Stimulated activated CD8-positive, alpha-beta memory T cell treated with anti-CD3 and anti-CD28 coated beads, Interleukin-2, amount 100 ng/mL, for 1 hour (primary cell): ENCODE measurements around the gene KLF15.

ENCODE experiments used
- DNase-seq, 2 donors: peaks; one replicate each; pipeline ENCODE4 v3.0.0-alpha.2; 2020; ENCODE audit warnings: low read depth in 2 of 2

KLF15 gene

DNA sequence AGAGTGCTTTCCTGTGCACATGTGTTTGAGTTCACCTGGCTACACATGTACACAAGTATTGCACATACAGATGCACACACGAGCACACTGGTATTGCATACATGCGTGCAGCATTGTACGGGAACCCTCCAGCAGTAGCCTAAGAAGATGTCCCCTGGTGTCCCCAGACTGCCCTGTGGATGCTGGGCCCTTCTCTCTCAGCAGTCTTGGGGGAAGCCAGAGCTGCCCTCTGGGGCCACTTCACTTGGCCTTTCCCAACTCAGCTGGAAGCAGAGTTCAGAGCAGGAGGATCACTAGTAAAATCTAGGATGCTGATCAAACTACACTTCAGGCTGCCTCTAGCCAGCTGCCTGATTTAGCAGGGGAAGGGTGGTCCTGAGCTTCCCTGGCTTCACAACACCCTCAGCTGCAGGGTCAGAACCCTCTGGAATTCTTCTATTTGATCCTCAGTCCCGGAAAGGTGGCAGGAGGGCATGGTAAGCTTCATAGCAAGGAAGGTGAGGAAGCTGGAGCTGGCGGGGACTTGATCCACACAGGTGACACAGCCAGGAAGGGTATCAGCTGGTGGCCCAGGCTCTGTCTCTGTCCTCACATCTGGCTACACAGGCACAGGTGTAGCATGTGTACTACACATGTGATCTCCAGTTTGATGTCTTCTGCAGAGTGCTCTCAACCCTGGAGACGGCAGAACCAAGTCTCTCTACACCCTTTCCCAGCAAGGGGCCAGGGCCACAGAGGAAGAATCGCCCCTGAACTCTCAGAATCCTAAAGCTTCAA lies 36.5 kb downstream of the KLF15 start:
- no peak for DNase-seq

- no peak for DNase-seq
Observed at GRCh38 chr3:126319701-126320295, 37.4 kb downstream of the KLF15 start.

GRCh38 chr3:126317029-126317996 lies 39.9 kb downstream of the KLF15 start:
- no peak for DNase-seq

DNA sequence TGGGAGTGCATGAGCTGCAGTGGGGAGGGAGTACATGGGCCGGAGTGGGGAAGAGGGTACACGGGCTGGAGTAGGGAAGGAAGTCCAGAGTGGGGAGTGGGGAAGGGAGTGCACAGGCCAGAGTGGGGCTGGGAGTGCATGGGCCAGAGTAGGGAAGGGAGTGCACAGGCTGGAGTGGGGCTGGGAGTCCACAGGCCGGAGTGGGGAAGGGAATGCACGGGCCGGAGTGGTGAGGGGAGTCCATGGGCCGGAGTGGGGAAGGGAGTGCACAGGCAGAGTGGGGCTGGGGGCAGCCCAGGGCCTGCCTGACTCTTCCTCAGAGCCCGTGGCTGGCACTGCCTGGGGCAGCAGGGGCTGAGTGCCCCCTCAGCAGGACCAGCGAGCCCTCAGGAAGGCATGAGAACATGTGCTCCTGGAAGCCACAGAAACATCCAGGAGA lies 40.7 kb downstream of the KLF15 start:
- no peak for DNase-seq

DNA sequence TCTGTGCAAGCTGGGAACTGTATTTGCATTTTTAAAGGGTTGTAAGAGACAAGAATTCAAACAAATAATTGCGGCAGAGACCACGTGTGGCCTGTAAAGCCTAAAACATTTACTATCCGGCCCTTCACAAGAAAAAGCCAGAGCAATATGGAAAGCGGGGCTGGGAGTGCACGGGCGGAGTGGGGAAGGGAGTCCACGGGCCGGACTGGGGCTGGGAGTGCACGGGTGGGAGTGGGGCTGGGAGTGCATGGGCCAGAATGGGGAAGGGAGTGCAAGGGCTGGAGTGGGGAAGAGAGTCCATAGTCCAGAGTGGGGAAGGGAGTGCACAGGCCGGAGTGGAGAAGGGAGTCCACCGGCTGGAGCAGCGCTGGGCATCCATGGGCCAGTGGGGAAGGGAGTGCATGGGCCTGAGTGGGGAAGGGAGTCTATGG lies 41.2 kb downstream of the KLF15 start:
- no peak for DNase-seq

DNA sequence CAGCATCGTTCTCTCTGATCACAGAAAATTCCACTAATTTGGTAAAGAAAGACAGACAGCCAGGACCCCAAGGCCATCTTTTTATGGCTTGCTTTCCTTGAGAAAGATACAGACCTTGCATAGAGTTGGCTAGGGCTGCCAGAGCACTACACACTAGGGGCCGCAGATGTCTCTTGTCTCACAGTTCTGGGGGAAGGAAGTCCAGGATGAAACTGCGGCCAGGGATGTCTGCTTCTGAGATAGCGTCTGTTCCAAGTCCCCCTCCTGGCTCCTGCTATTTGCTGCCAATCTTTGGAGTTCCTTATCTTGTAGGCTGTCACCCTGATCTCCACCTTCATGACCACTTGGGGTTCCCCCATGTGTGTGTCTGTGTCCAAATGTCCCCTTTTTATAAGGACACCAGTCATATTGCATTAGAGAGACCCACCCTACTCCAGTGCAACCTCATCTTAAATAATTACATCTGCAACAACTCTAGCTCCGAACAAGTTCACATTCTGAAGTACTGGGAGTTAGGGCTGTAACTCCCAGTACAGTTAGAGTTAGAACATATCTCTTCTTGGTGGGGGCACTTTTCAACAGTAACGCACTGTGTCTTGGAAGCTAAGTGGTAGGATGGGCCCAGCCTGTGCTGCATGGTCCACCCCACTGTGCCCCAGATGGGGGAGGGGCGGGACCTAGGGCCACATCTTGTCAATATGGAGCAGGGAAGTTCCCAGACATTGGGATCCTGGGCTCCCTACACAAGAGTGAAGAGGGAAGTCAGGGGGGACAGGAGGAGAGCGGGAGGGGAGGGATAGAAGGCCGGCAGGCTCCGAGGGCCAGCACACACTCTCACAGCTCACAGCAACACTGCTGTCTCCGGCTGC lies 42.2 kb downstream of the KLF15 start:
- DNase-seq, result no peak

GRCh38 chr3:126314305-126314789 lies 42.9 kb downstream of the KLF15 start:
- no peak for DNase-seq

- DNase-seq, result no peak
Observed at GRCh38 chr3:126313580-126314304, 43.5 kb downstream of the KLF15 start.

DNA sequence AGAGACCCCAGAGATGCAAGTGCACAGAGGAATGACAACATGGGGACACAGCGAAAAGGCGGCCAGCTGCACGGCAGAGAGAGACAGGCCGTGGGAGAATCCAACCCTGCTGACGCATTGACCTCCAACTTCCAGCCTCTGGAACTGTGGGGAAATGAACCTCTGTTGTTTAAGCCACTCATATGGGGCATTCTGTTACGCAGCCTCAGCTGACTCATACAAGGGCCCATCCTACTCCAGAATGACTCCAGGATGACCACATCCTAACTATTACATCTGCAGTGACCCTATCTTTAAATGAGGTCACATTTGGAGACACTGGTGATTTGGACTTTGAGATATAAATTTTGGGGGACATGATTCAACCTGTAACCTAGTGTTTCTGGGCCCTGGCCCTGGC lies 44.0 kb downstream of the KLF15 start:
- DNase-seq, result no peak

- no peak for DNase-seq
Observed at GRCh38 chr3:126312341-126312740, 44.9 kb downstream of the KLF15 start.

- no peak for DNase-seq
Observed at GRCh38 chr3:126311338-126311978, 45.8 kb downstream of the KLF15 start.

- no peak for DNase-seq
Observed at GRCh38 chr3:126310816-126311215, 46.4 kb downstream of the KLF15 start.

- DNase-seq, result no peak
Observed at GRCh38 chr3:126309861-126310655, 47.1 kb downstream of the KLF15 start.

- DNase-seq, result no peak
Observed at GRCh38 chr3:126309165-126309564, 48.0 kb downstream of the KLF15 start.

DNA sequence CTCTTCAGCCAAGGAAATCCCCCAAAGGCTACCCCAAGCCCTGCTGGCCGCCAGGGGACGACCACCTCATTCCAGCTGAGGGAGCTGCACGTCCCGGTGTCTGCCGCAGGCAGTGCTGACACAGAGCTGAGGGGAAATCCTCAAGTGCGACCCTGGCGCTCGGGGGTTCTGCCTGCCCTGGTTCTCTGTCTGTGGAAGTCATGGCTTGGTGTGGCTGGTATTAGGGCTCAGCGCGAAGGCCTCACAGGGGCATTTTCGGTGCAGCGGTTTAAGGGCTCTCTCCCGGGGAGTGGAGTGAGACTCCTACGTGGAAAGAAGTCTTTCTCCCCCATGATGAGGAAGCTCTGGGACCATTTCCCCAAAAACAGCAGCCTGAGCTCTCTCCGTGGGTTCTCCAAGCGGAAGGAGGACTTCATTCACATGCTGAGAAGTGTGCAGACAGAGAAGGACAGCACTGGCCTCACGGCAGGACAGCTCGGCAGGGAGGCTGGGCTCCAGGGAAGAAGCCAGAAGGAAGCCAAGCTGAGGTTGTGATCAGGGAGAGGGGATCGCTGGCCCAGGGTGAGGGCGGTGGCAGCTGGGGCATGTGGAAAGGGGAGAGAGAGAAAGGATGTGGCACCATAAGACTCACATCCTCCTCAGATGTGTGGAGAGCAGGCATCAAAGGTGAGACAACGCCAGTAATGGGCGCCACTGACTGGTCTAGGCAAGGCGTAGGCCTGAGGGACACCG lies 48.6 kb downstream of the KLF15 start:
- no peak for DNase-seq

- DNase-seq, result no peak
Observed at GRCh38 chr3:126307591-126308393, 49.4 kb downstream of the KLF15 start.

DNA sequence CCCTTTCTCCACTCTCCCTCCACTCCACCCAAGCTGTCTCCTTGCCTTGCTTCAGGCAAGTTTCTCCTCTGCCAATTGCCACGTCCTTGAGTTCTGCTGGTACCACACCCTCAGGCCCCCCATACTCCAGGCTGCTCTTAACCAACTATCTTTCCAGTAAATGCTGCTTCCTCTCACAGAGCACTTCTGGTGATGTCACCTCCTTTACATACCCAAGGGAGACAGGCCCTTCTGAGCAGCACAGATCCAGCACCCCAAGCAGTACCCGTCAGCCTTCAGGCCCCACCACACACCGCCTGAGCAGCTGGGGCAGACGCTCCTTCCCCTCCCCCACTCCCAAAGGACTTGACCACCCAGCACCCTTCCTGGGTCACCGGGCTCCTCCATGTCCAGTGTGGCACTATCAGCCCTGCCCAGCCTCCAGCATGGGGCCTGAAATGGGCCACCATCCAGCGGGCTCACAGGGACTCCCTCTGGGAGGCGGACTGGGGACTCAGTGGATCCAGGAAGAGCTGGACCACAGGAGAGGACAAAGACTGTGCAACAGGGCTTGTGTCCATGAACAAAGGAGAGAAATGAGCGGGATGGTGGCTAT lies 50.2 kb downstream of the KLF15 start:
- DNase-seq, result no peak
